ENCODE measurements around the gene ITGAE.

DNA sequence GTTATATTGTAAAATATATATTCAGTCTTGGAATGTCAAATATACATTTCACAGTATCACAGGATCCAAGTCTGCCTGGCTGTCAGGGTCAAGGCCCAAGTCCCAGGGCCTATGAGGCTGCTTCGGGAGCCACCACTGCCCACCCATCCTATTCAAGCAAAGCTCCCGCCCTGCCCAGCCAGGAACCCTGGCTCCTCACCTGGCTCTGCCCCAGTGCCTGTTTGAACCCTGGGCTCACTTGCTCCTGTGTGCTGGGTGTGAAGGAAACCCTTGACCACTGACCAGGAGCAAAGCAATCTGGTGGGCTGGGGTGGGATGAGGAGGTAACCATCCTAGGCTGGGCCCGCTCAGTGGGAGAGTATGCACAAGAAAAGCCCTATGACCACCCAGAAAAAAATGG, 27.0 kb downstream of the ITGAE start:
- TF ChIP-seq CTCF (IDR thresholded peaks at IDR 0.05) (no peak), POLR2A (IDR thresholded peaks at IDR 0.05) (no peak)

Data from lower leg skin (tissue), 3 donors.